WTC11 (cell line): ENCODE data around the gene TRIM7. TPM values are rescaled to one million over a fixed set of nuclear protein-coding genes. Genes with fewer than 3 reads are reported as not detected.

Experiments used
- ATAC-seq: fragments of 200-7000 bp; cut with Tn5 transposase; 2 replicates; pipeline ENCODE4 v1.10.0; 2021; ENCODE audit warnings: mild to moderate bottlenecking, moderate library complexity
- CTCF ChIA-PET: fragments of 300-600 bp; sonication (Branson Sonifier 250); formaldehyde crosslinking; loops from one replicate; lab custom pipeline; 2021; ENCODE audit warnings: antibody characterized with exemption; lab: Charles Lee
- POLR2A ChIA-PET: fragments of 350-600 bp; sonication (Branson Sonifier 250); formaldehyde crosslinking; loops from one replicate; lab custom pipeline; 2021; ENCODE audit warnings: antibody characterized with exemption; lab: Charles Lee
- DNase-seq: peaks from one replicate; pipeline ENCODE4 v3.0.0; 2021; ENCODE audit warnings: low spot score
- H3K27ac Mint-ChIP-seq: 2 replicates; pipeline ENCODE4 v1.8.0; 2021; ENCODE audit warnings: mixed read lengths
- H3K27me3 Mint-ChIP-seq: 2 replicates; pipeline ENCODE4 v1.8.0; 2021; ENCODE audit warnings: low read depth, mild to moderate bottlenecking, moderate library complexity, mixed read lengths
- H3K36me3 Mint-ChIP-seq: 2 replicates; pipeline ENCODE4 v1.8.0; 2021; ENCODE audit warnings: mixed read lengths
- H3K4me1 Mint-ChIP-seq: 2 replicates; pipeline ENCODE4 v1.8.0; 2022; ENCODE audit warnings: mixed read lengths
- H3K4me3 Mint-ChIP-seq: 2 replicates; pipeline ENCODE4 v1.8.0; 2021; ENCODE audit warnings: mild to moderate bottlenecking, moderate library complexity, mixed read lengths
- H3K9me3 Mint-ChIP-seq: 2 replicates; pipeline ENCODE4 v1.8.0; 2021; ENCODE audit warnings: mixed read lengths
- CTCF ChIP-seq: fragments of 200-600 bp; IDR thresholded peaks from 2 replicates; pipeline ENCODE4 v1.8.0; 2022; ENCODE audit warnings: antibody characterized with exemption
- ESRRA ChIP-seq: sonication (generic); formaldehyde crosslinking; IDR thresholded peaks from 2 replicates; pipeline ENCODE4 v1.8.1; 2022; ENCODE audit warnings: mild to moderate bottlenecking, missing genetic modification reagents, borderline replicate concordance
- FOXJ3 ChIP-seq: sonication (generic); formaldehyde crosslinking; IDR thresholded peaks from 2 replicates; pipeline ENCODE4 v1.9.0; 2021; ENCODE audit warnings: missing genetic modification reagents, mild to moderate bottlenecking, borderline replicate concordance
- FOXK1 ChIP-seq: sonication (generic); formaldehyde crosslinking; IDR thresholded peaks from 2 replicates; pipeline ENCODE4 v1.8.0; 2022; ENCODE audit warnings: mild to moderate bottlenecking, moderate library complexity, missing genetic modification reagents
- JAZF1 ChIP-seq: fragments of 250-450 bp; sonication (Bioruptor Pico); IDR thresholded peaks from 2 replicates; pipeline ENCODE4 v1.9.0; 2021; ENCODE audit warnings: moderate library complexity, mild to moderate bottlenecking, inconsistent platforms
- NR1H2 ChIP-seq: sonication (generic); formaldehyde crosslinking; IDR thresholded peaks from 2 replicates; pipeline ENCODE4 v1.9.0; 2021; ENCODE audit warnings: mild to moderate bottlenecking, moderate library complexity, missing genetic modification reagents
- NR3C1 ChIP-seq: sonication (generic); formaldehyde crosslinking; conservative IDR thresholded peaks from 2 replicates; pipeline ENCODE4 v1.8.1; 2023; ENCODE audit warnings: low read depth, mild to moderate bottlenecking, missing genetic modification reagents
- PREB ChIP-seq: sonication (generic); formaldehyde crosslinking; IDR thresholded peaks from 2 replicates; pipeline ENCODE4 v1.8.1; 2022; ENCODE audit warnings: mild to moderate bottlenecking, missing genetic modification reagents, moderate library complexity, borderline replicate concordance
- SOX15 ChIP-seq: fragments of 250-450 bp; sonication (Bioruptor Pico); IDR thresholded peaks from 2 replicates; pipeline ENCODE4 v1.9.0; 2021; ENCODE audit warnings: mild to moderate bottlenecking
- TCF7 ChIP-seq: sonication (generic); formaldehyde crosslinking; IDR thresholded peaks from 2 replicates; pipeline ENCODE4 v1.8.0; 2022; ENCODE audit warnings: mild to moderate bottlenecking, low read depth, missing genetic modification reagents, moderate library complexity
- TEAD4 ChIP-seq: sonication (generic); formaldehyde crosslinking; IDR thresholded peaks from 2 replicates; pipeline ENCODE4 v1.8.0; 2022; ENCODE audit warnings: mild to moderate bottlenecking, missing genetic modification reagents
- ZBTB21 ChIP-seq: sonication (generic); formaldehyde crosslinking; IDR thresholded peaks from 2 replicates; pipeline ENCODE4 v1.8.1; 2023; ENCODE audit warnings: mild to moderate bottlenecking, missing genetic modification reagents, borderline replicate concordance
- ZNF396 ChIP-seq: fragments of 250-450 bp; sonication (Bioruptor Pico); IDR thresholded peaks from 2 replicates; pipeline ENCODE4 v1.8.0; 2021; ENCODE audit warnings: mild to moderate bottlenecking, moderate library complexity, borderline replicate concordance
- ZNF416 ChIP-seq: fragments of 250-450 bp; sonication (Bioruptor Pico); IDR thresholded peaks from 2 replicates; pipeline ENCODE4 v1.9.0; 2021; ENCODE audit warnings: mild to moderate bottlenecking, inconsistent platforms
- ZNF532 ChIP-seq: fragments of 250-450 bp; sonication (Bioruptor Pico); IDR thresholded peaks from 2 replicates; pipeline ENCODE4 v1.9.0; 2021; ENCODE audit warnings: mild to moderate bottlenecking, borderline replicate concordance
- total RNA-seq: library from RNA; stranded (reverse); gene quantifications from 3 replicates; pipeline ENCODE4 v1.2.3, GENCODE V29; 2021
- TF ChIP-seq, protein P1 (sequence below): sonication (generic); formaldehyde crosslinking; IDR thresholded peaks from 2 replicates; pipeline ENCODE4 v1.8.0; 2022; ENCODE audit warnings: missing genetic modification reagents
- TF ChIP-seq, protein P2 (sequence below): sonication (generic); formaldehyde crosslinking; IDR thresholded peaks from 2 replicates; pipeline ENCODE4 v1.8.0; 2023; ENCODE audit warnings: missing genetic modification reagents
- TF ChIP-seq, protein P3 (sequence below): sonication (generic); formaldehyde crosslinking; conservative IDR thresholded peaks from 2 replicates; pipeline ENCODE4 v1.8.1; 2022; ENCODE audit warnings: mild to moderate bottlenecking, missing genetic modification reagents
- TF ChIP-seq, protein P4 (sequence below): sonication (generic); formaldehyde crosslinking; IDR thresholded peaks from 2 replicates; pipeline ENCODE4 v1.8.0; 2022; ENCODE audit warnings: mild to moderate bottlenecking, missing genetic modification reagents

The TRIM7 gene
- total RNA-seq, 1 experiment from 2014 or later = 1.4 TPM

GRCh38 chr5:181248277-181248676 lies 43.3 kb upstream of the TRIM7 start:
- peak overlapping the region; percentile 85 for H3K4me3 Mint-ChIP-seq
- peak overlapping the region; percentile 92 for H3K27ac Mint-ChIP-seq
- DNase-seq = no peak
- CTCF ChIA-PET = no interaction called here
- peaks cover 29% of the 10 kb centered on the region for H3K36me3 Mint-ChIP-seq
- H3K9me3 Mint-ChIP-seq = no peaks in the 10 kb centered on the region
- no peaks in the 10 kb centered on the region; the same call in 1 of the 2 replicates for H3K27me3 Mint-ChIP-seq
- peaks cover 44% of the 10 kb centered on the region for H3K4me1 Mint-ChIP-seq
- no peak for TF ChIP-seq NR1H2 (CRISPR knock-in tag)
- TF ChIP-seq, all 79 proteins: peak for 0
- no peak for ATAC-seq
- POLR2A ChIA-PET = no interaction called here

- H3K4me1 Mint-ChIP-seq = peaks cover 53% of the 10 kb centered on the region
- ATAC-seq (peak; percentile 65), DNase-seq (peak; percentile 81)
- no peaks in the 10 kb centered on the region; the same call in 1 of the 2 replicates for H3K27me3 Mint-ChIP-seq
- H3K4me3 Mint-ChIP-seq = peak overlapping the region; percentile 85
- peaks cover 42% of the 10 kb centered on the region for H3K36me3 Mint-ChIP-seq
- CTCF ChIA-PET = no interaction called here
- POLR2A ChIA-PET = interaction anchor here (0.9 to 3.3 kb wide), 3 partner anchors 13 to 62 kb away, joined by 3 to 24 read pairs (median 4); partner anchors contain the start of gene TRIM52
- H3K27ac Mint-ChIP-seq = peak overlapping the region; percentile 93
- H3K9me3 Mint-ChIP-seq = no peaks in the 10 kb centered on the region
- TF ChIP-seq NR3C1 (CRISPR knock-in tag) (no peak), ZBTB21 (no peak), FOXJ3 (CRISPR knock-in tag) (no peak), CTCF (no peak), ESRRA (no peak), JAZF1 (CRISPR knock-in tag) (no peak), ZNF532 (CRISPR knock-in tag) (no peak), ZNF416 (CRISPR knock-in tag) (no peak), PREB (no peak), ZNF396 (CRISPR knock-in tag) (no peak), TEAD4 (CRISPR knock-in tag) (no peak), FOXK1 (no peak; the same call in 1 of the 2 replicates), SOX15 (CRISPR knock-in tag) (no peak), TCF7 (CRISPR knock-in tag) (no peak)
- TF ChIP-seq, protein P1, sequence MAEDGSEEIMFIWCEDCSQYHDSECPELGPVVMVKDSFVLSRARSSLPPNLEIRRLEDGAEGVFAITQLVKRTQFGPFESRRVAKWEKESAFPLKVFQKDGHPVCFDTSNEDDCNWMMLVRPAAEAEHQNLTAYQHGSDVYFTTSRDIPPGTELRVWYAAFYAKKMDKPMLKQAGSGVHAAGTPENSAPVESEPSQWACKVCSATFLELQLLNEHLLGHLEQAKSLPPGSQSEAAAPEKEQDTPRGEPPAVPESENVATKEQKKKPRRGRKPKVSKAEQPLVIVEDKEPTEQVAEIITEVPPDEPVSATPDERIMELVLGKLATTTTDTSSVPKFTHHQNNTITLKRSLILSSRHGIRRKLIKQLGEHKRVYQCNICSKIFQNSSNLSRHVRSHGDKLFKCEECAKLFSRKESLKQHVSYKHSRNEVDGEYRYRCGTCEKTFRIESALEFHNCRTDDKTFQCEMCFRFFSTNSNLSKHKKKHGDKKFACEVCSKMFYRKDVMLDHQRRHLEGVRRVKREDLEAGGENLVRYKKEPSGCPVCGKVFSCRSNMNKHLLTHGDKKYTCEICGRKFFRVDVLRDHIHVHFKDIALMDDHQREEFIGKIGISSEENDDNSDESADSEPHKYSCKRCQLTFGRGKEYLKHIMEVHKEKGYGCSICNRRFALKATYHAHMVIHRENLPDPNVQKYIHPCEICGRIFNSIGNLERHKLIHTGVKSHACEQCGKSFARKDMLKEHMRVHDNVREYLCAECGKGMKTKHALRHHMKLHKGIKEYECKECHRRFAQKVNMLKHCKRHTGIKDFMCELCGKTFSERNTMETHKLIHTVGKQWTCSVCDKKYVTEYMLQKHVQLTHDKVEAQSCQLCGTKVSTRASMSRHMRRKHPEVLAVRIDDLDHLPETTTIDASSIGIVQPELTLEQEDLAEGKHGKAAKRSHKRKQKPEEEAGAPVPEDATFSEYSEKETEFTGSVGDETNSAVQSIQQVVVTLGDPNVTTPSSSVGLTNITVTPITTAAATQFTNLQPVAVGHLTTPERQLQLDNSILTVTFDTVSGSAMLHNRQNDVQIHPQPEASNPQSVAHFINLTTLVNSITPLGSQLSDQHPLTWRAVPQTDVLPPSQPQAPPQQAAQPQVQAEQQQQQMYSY (CRISPR knock-in tag) = no peak
- TF ChIP-seq, protein P2, sequence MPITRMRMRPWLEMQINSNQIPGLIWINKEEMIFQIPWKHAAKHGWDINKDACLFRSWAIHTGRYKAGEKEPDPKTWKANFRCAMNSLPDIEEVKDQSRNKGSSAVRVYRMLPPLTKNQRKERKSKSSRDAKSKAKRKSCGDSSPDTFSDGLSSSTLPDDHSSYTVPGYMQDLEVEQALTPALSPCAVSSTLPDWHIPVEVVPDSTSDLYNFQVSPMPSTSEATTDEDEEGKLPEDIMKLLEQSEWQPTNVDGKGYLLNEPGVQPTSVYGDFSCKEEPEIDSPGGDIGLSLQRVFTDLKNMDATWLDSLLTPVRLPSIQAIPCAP = no peak
- TF ChIP-seq, protein P3, sequence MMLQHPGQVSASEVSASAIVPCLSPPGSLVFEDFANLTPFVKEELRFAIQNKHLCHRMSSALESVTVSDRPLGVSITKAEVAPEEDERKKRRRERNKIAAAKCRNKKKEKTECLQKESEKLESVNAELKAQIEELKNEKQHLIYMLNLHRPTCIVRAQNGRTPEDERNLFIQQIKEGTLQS = no peak
- TF ChIP-seq, protein P4, sequence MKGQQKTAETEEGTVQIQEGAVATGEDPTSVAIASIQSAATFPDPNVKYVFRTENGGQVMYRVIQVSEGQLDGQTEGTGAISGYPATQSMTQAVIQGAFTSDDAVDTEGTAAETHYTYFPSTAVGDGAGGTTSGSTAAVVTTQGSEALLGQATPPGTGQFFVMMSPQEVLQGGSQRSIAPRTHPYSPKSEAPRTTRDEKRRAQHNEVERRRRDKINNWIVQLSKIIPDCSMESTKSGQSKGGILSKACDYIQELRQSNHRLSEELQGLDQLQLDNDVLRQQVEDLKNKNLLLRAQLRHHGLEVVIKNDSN (CRISPR knock-in tag) = peak; percentile 9; the same call in 1 of the 2 replicates
Observed at GRCh38 chr5:181246276-181247049, 41.5 kb upstream of the TRIM7 start.
